ENCODE data around the gene LARP6. TPM values are rescaled to one million over a fixed set of nuclear protein-coding genes. Genes with fewer than 3 reads are reported as not detected.
A peak's percentile ranks its signal among the peaks of the same experiment; 100 is the strongest.

Gene LARP6
- total and polyA plus RNA-seq, 2 of the 13 experiments (the other 11 are each of a cell fraction or from before 2014, with no cell fraction given) = 2.9 to 8.2 TPM

DNA sequence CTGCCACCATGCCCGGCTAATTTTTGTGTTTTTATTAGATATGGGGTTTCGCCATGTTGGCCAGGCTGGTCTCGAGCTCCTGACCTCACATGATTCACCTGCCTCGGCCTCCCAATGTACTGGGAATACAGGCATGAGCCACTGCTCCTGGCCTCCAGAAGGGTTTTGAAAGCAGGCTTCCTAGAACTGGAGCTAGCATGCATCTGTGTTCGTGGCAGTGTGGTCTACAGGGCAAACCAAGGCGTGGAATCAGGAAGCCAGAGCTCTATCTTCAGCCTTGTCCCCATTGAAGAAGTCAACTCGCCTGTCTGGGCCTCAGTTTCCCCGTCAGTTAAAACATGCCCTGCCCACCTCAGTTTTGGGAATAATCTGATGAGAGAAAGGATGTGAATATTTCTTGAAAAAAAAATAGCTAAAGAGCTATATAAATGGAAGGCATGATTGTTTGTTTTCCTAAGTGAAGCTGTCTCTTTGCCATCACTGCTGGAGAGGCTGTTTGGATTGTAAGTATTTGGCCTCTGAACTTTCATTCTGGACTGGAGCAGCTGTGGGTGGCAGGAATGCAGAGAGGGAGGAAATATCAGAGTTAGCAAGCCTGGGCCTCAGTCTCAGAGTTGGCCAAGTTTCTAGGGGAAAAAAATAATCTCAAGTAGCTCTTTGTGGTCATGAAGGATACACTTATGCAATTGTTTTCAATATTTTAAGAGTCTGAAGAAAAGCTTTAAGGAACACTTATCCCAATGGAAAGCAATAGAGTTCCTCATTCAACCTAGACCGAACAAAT, 54.1 kb downstream of the LARP6 start (continued):
- no peak for TF ChIP-seq ZNF816 (CRISPR knock-in tag; IDR thresholded peaks at IDR 0.05; ENCODE audit: borderline replicate concordance)
- no peak for TF ChIP-seq ZNF143 (CRISPR knock-in tag; IDR thresholded peaks at IDR 0.05)
- 0 out of 2 replicates have a peak, but pooled peaks have one; percentile 30 for TF ChIP-seq ZFX (CRISPR knock-in tag; IDR thresholded peaks at IDR 0.05; ENCODE audit: low read depth)
- no peak for TF ChIP-seq MAZ (IDR thresholded peaks at IDR 0.05; ENCODE audit: borderline replicate concordance, low read depth, low read length)
- TF ChIP-seq MAZ (CRISPR knock-in tag; IDR thresholded peaks at IDR 0.05; ENCODE audit: low read depth) = no peak
- no peak for TF ChIP-seq MZF1 (CRISPR knock-in tag; IDR thresholded peaks at IDR 0.05; ENCODE audit: borderline replicate concordance)
- TF ChIP-seq KDM5A (IDR thresholded peaks at IDR 0.05; ENCODE audit: borderline replicate concordance, low read length) = no peak
- peak; percentile 58; the same call in 1 of the 2 replicates for TF ChIP-seq ZNF292 (CRISPR knock-in tag; IDR thresholded peaks at IDR 0.05; ENCODE audit: borderline replicate concordance, low read depth)
- TF ChIP-seq, protein P1, sequence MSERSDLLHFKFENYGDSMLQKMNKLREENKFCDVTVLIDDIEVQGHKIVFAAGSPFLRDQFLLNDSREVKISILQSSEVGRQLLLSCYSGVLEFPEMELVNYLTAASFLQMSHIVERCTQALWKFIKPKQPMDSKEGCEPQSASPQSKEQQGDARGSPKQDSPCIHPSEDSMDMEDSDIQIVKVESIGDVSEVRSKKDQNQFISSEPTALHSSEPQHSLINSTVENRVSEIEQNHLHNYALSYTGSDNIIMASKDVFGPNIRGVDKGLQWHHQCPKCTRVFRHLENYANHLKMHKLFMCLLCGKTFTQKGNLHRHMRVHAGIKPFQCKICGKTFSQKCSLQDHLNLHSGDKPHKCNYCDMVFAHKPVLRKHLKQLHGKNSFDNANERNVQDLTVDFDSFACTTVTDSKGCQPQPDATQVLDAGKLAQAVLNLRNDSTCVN (CRISPR knock-in tag; IDR thresholded peaks at IDR 0.05; ENCODE audit: borderline replicate concordance) = 0 out of 2 replicates have a peak, but pooled peaks have one; percentile 44
- no peak for TF ChIP-seq KLF9 (CRISPR knock-in tag; IDR thresholded peaks at IDR 0.05; ENCODE audit: low read depth)
- 0 out of 2 replicates have a peak, but pooled peaks have one; percentile 20 for TF ChIP-seq GATAD2A (CRISPR knock-in tag; IDR thresholded peaks at IDR 0.05)
- TF ChIP-seq SIX4 (CRISPR knock-in tag; IDR thresholded peaks at IDR 0.05) = no peak
- TF ChIP-seq, protein P2, sequence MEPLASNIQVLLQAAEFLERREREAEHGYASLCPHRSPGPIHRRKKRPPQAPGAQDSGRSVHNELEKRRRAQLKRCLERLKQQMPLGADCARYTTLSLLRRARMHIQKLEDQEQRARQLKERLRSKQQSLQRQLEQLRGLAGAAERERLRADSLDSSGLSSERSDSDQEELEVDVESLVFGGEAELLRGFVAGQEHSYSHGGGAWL (CRISPR knock-in tag; IDR thresholded peaks at IDR 0.05) = no peak
- TF ChIP-seq TEAD3 (CRISPR knock-in tag; optimal IDR thresholded peaks at IDR 0.05; ENCODE audit: borderline replicate concordance) = peak; percentile 88
- TF ChIP-seq SALL1 (CRISPR knock-in tag; IDR thresholded peaks at IDR 0.05) = peak; percentile 29; the same call in 1 of the 2 replicates
- peak; percentile 29; the same call in 1 of the 2 replicates for TF ChIP-seq RARA (CRISPR knock-in tag; IDR thresholded peaks at IDR 0.05)
- no peak for TF ChIP-seq ZNF652 (CRISPR knock-in tag; IDR thresholded peaks at IDR 0.05; ENCODE audit: borderline replicate concordance, low read depth)
- TF ChIP-seq, protein P3, sequence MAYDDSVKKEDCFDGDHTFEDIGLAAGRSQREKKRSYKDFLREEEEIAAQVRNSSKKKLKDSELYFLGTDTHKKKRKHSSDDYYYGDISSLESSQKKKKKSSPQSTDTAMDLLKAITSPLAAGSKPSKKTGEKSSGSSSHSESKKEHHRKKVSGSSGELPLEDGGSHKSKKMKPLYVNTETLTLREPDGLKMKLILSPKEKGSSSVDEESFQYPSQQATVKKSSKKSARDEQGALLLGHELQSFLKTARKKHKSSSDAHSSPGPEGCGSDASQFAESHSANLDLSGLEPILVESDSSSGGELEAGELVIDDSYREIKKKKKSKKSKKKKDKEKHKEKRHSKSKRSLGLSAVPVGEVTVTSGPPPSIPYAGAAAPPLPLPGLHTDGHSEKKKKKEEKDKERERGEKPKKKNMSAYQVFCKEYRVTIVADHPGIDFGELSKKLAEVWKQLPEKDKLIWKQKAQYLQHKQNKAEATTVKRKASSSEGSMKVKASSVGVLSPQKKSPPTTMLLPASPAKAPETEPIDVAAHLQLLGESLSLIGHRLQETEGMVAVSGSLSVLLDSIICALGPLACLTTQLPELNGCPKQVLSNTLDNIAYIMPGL (CRISPR knock-in tag; IDR thresholded peaks at IDR 0.05; ENCODE audit: borderline replicate concordance in 1 of 2, low read depth in 1 of 2) = no peak
- peak; percentile 43 to 81; a peak in 3 of 4 replicates for TF ChIP-seq NR2F1 (CRISPR knock-in tag; IDR thresholded peaks at IDR 0.05)
- peak; percentile 73 for TF ChIP-seq ARID5B (CRISPR knock-in tag; IDR thresholded peaks at IDR 0.05)
- TF ChIP-seq, protein P4, sequence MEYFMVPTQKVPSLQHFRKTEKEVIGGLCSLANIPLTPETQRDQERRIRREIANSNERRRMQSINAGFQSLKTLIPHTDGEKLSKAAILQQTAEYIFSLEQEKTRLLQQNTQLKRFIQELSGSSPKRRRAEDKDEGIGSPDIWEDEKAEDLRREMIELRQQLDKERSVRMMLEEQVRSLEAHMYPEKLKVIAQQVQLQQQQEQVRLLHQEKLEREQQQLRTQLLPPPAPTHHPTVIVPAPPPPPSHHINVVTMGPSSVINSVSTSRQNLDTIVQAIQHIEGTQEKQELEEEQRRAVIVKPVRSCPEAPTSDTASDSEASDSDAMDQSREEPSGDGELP (IDR thresholded peaks at IDR 0.05; ENCODE audit: borderline replicate concordance, low read depth) = peak; percentile 64; the same call in 1 of the 2 replicates
